Progenitor cell of endocrine pancreas (in vitro differentiated cells): ENCODE data around the gene PLXNA2. TPM values are rescaled to one million over a fixed set of nuclear protein-coding genes. Genes with fewer than 3 reads are reported as not detected.

Experiments
- DNase-seq: peaks from one replicate; pipeline ENCODE4 v3.0.0; 2021; ENCODE audit warnings: low spot score; ENCODE audit not compliant: unreplicated experiment
- H3K27ac Mint-ChIP-seq: 2 replicates; pipeline ENCODE4 v1.8.0; 2021; ENCODE audit warnings: mild to moderate bottlenecking, moderate library complexity, mixed read lengths
- H3K27me3 Mint-ChIP-seq: 2 replicates; pipeline ENCODE4 v1.8.0; 2021; ENCODE audit warnings: mixed read lengths
- H3K36me3 Mint-ChIP-seq: 2 replicates; pipeline ENCODE4 v1.8.0; 2022; ENCODE audit warnings: mixed read lengths; ENCODE audit not compliant: insufficient read depth
- H3K4me1 Mint-ChIP-seq: 2 replicates; pipeline ENCODE4 v1.8.0; 2021; ENCODE audit warnings: low read depth, mixed read lengths
- H3K4me3 Mint-ChIP-seq: 2 replicates; pipeline ENCODE4 v1.8.0; 2021; ENCODE audit warnings: low read depth, mild to moderate bottlenecking, moderate library complexity, mixed read lengths
- H3K9me3 Mint-ChIP-seq: 2 replicates; pipeline ENCODE4 v1.8.0; 2021; ENCODE audit warnings: low read depth, mixed read lengths
- total RNA-seq: library from RNA; stranded (reverse); gene quantifications from 2 replicates; pipeline ENCODE4 v1.2.1, GENCODE V29; 2021
- TF ChIP-seq, protein P1 (sequence below): fragments of 200-600 bp; sonication (generic); IDR thresholded peaks from one replicate; pipeline ENCODE4 v1.5.0; 2021; ENCODE audit warnings: antibody characterized with exemption, mild to moderate bottlenecking; ENCODE audit not compliant: unreplicated experiment

Gene PLXNA2
- total RNA-seq, 1 donor from 2014 or later: 34.9 TPM

DNA sequence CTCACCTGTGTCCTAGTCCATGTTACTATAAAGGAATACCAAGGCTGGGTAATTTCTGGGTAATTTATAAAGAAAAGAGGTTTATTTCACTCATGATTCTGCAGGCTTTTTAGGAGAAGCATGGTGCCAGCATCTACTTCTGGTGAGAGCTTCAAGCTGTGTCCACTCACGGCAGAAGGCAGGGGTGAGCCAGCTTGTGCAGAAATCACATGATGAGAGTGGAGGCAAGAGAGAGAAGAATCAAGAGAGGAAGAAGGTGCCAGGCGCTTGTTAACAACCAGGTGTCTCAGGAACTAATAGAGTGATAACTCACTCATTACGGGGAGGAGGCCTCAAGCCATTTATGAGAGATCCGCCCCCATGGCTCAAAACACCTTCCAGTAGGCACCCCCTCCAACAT lies 265.7 kb downstream of the PLXNA2 start:
- H3K36me3 Mint-ChIP-seq: no peaks in the 10 kb centered on the region
- H3K27me3 Mint-ChIP-seq: peaks cover 36% of the 10 kb centered on the region
- H3K9me3 Mint-ChIP-seq: no peaks in the 10 kb centered on the region
- H3K4me3 Mint-ChIP-seq: no peak overlapping the region
- TF ChIP-seq, protein P1, sequence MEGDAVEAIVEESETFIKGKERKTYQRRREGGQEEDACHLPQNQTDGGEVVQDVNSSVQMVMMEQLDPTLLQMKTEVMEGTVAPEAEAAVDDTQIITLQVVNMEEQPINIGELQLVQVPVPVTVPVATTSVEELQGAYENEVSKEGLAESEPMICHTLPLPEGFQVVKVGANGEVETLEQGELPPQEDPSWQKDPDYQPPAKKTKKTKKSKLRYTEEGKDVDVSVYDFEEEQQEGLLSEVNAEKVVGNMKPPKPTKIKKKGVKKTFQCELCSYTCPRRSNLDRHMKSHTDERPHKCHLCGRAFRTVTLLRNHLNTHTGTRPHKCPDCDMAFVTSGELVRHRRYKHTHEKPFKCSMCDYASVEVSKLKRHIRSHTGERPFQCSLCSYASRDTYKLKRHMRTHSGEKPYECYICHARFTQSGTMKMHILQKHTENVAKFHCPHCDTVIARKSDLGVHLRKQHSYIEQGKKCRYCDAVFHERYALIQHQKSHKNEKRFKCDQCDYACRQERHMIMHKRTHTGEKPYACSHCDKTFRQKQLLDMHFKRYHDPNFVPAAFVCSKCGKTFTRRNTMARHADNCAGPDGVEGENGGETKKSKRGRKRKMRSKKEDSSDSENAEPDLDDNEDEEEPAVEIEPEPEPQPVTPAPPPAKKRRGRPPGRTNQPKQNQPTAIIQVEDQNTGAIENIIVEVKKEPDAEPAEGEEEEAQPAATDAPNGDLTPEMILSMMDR: no peak
- no peaks in the 10 kb centered on the region for H3K4me1 Mint-ChIP-seq
- H3K27ac Mint-ChIP-seq: no peak overlapping the region
- no peak for DNase-seq

DNA sequence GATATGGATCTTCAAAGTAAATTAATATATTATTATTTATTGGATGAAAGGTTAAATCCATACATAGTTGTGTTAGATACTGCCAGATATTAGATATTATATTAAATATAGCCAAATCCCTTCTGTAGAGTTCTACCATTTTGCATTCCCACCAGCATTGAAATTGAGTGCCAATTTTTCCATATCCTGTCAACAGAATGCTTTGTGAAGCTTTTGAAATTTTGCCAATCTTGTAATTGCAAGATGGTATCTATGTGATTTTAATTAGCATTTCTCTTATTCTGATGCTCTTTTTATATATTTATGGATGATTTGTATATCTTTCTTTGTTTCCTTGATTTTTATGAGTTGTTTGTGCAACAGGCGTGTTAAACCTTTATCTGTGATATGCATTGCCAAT lies 266.3 kb downstream of the PLXNA2 start:
- TF ChIP-seq, protein P1: no peak
- Mint-ChIP-seq H3K36me3 (no peaks in the 10 kb centered on the region), H3K27me3 (peaks cover 39% of the 10 kb centered on the region), H3K4me1 (no peaks in the 10 kb centered on the region), H3K27ac (no peak overlapping the region), H3K9me3 (no peaks in the 10 kb centered on the region), H3K4me3 (no peak overlapping the region)
- no peak for DNase-seq

DNA sequence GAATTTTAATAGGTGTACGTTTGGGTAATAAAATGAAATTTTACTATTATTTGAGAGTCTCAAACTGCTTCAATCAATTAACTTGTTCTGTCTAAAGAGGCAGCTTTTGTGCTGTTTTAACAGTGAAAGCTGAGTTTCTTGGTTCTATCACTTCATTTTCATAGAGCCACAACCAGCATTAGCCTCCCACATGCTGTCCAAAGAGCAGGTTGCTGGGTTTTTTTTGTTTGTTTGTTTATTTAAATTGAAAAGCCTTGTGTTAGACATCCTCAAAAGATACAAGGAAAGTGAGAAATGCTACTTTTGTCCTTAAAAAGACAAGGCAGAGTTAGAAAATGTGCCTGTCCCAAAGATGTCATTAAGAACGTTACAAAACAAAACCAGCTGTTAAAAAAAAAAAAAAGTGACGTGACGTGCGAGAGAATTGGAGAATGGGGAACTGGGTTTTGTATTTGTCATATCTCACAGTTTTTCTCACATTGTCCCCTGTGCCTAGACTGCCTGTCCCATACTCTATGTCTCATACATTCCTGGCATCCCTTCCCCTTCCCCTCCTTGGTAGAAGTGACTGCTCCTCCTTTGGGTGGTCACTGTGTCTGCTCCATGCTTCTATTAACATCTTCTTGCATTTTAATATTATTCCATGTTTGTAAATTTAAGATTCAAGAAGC lies 270.2 kb downstream of the PLXNA2 start:
- TF ChIP-seq, protein P1: no peak
- H3K36me3 Mint-ChIP-seq: no peaks in the 10 kb centered on the region
- H3K27ac Mint-ChIP-seq: no peak overlapping the region
- DNase-seq: no peak
- no peaks in the 10 kb centered on the region for H3K9me3 Mint-ChIP-seq
- H3K4me1 Mint-ChIP-seq: peaks cover 6% of the 10 kb centered on the region
- H3K4me3 Mint-ChIP-seq: no peak overlapping the region
- peaks cover 28% of the 10 kb centered on the region for H3K27me3 Mint-ChIP-seq

DNA sequence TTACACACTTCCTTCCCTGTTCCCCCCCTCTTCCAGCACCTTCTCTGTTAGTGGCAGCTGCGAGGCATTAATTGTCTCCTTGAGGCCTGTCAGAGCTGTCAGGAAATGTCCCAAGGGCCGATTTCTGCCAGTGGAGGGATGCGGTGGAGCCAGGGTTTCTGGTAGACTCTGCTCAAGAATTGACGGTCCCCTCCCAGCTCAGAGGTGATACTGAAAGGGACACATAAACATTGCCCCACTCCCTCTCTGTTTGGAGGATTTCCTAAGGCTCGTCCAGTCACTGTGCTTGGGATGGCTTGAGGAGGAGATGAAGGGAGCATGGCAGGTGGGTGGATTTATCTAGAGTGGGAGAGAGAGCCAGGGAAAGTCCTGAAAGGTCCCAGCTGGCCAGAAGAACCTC lies 271.8 kb downstream of the PLXNA2 start:
- Mint-ChIP-seq H3K4me1 (peaks cover 6% of the 10 kb centered on the region), H3K27me3 (peaks cover 26% of the 10 kb centered on the region), H3K27ac (no peak overlapping the region), H3K9me3 (no peaks in the 10 kb centered on the region), H3K4me3 (no peak overlapping the region), H3K36me3 (no peaks in the 10 kb centered on the region)
- TF ChIP-seq, protein P1: no peak
- no peak for DNase-seq
